HepG2 (cell line): ENCODE measurements around the gene NHERF2. TPM values are rescaled to one million over a fixed set of nuclear protein-coding genes. Genes with fewer than 3 reads are reported as not detected.

Experiments used
- KDM5B ChIP-seq: sonication (generic); formaldehyde crosslinking; IDR thresholded peaks from 2 replicates; pipeline ENCODE4 v1.4.0; 2020; ENCODE audit warnings: missing genetic modification reagents, mild to moderate bottlenecking, borderline replicate concordance
- SP1 ChIP-seq, 2 experiments: fragments of 450-650 bp in 1 of 2; sonication (generic) in 1 of 2; formaldehyde crosslinking in 1 of 2; IDR thresholded peaks; 2 replicates each; pipeline versions ENCODE4 v1.4.0 to v1.6.1; 2016 to 2020; ENCODE audit warnings: missing genetic modification reagents in 1 of 2
- ZFY ChIP-seq: sonication (generic); formaldehyde crosslinking; IDR thresholded peaks from 2 replicates; pipeline ENCODE4 v1.4.0; 2020; ENCODE audit warnings: missing genetic modification reagents
- polyA plus RNA-seq, 8 experiments: library from polyadenylated mRNA; depleted of rRNA in 3 of 8; stranded (reverse) in 7 of 8; unstranded in 1 of 8; fragments of >200 nt; fragmentation: Illumina TruSeq in 4 of 8; extraction: Trizol in 4 of 8; gene quantifications; 2 replicates each; pipeline versions ENCODE4 v1.2.1 to v1.2.3, GENCODE V29; 2011 to 2016; ENCODE audit warnings: low read depth in 4 of 8, missing spikeins in 1 of 8, mixed read lengths in 1 of 8; ENCODE audit not compliant: insufficient read depth in 1 of 8
- total RNA-seq, 5 experiments: library from RNA; depleted of rRNA; stranded (reverse); fragments of >200 nt; fragmentation: Illumina TruSeq; extraction: Trizol; gene quantifications; 2 replicates each; pipeline ENCODE4 v1.2.3, GENCODE V29; 2016; ENCODE audit warnings: low read depth in 1 of 5
- TF ChIP-seq, protein P1 (sequence below), 2 experiments: sonication (generic) in 1 of 2; formaldehyde crosslinking in 1 of 2; IDR thresholded peaks; 2 replicates each; pipeline versions ENCODE4 v1.4.0 to v1.6.1; 2018 to 2020; ENCODE audit warnings: missing genetic modification reagents in 2 of 2, borderline replicate concordance in 1 of 2, low read depth in 1 of 2, mild to moderate bottlenecking in 1 of 2, missing biosample characterization in 1 of 2
- TF ChIP-seq, protein P2 (sequence below): IDR thresholded peaks from 2 replicates; pipeline ENCODE4 v1.6.1; 2016; ENCODE audit warnings: control low read depth
- TF ChIP-seq, protein P3 (sequence below): sonication (generic); formaldehyde crosslinking; IDR thresholded peaks from 2 replicates; pipeline ENCODE4 v1.4.0; 2020; ENCODE audit warnings: missing genetic modification reagents

Gene NHERF2
- total and polyA plus RNA-seq, 2 of the 13 experiments (the other 11 are each of a cell fraction or from before 2014, with no cell fraction given): 23.7 to 39.3 TPM

DNA sequence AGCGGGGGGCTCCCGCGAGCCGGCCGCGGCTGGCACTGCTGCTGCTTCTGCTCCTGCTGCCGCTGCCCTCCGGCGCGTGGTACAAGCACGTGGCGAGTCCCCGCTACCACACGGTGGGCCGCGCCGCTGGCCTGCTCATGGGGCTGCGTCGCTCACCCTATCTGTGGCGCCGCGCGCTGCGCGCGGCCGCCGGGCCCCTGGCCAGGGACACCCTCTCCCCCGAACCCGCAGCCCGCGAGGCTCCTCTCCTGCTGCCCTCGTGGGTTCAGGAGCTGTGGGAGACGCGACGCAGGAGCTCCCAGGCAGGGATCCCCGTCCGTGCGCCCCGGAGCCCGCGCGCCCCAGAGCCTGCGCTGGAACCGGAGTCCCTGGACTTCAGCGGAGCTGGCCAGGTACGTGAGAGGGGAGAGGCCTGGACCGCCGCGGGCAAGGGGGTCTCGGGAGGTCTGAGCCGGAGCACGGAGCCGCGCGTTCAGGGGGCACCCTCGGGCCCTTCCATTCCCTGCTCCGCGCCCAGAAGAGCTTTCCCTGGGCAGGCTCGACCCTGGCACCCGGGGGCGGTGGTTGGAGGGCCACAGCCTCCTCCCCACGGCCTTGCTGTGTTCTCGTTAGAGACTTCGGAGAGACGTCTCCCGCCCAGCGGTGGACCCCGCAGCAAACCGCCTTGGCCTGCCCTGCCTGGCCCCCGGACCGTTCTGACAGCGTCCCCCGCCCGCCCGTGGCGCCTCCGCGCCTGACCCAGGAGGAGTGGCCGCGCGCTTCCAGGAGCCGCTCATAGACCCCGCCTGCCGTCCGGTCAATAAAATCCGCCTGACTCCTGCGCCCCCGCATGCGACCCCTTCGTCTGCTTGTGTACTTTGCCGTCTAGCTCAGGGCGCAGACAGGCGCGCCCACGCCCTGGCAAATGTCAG lies 6.5 kb upstream of the NHERF2 start (continued):
- TF ChIP-seq, protein P1, sequence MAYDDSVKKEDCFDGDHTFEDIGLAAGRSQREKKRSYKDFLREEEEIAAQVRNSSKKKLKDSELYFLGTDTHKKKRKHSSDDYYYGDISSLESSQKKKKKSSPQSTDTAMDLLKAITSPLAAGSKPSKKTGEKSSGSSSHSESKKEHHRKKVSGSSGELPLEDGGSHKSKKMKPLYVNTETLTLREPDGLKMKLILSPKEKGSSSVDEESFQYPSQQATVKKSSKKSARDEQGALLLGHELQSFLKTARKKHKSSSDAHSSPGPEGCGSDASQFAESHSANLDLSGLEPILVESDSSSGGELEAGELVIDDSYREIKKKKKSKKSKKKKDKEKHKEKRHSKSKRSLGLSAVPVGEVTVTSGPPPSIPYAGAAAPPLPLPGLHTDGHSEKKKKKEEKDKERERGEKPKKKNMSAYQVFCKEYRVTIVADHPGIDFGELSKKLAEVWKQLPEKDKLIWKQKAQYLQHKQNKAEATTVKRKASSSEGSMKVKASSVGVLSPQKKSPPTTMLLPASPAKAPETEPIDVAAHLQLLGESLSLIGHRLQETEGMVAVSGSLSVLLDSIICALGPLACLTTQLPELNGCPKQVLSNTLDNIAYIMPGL (CRISPR knock-in tag; IDR thresholded peaks at IDR 0.05; ENCODE audit: borderline replicate concordance in 1 of 2, low read depth in 1 of 2): 0 out of 4 replicates have a peak, but pooled peaks of 1 of the 2 experiments have one; percentile 22
- TF ChIP-seq, protein P2, sequence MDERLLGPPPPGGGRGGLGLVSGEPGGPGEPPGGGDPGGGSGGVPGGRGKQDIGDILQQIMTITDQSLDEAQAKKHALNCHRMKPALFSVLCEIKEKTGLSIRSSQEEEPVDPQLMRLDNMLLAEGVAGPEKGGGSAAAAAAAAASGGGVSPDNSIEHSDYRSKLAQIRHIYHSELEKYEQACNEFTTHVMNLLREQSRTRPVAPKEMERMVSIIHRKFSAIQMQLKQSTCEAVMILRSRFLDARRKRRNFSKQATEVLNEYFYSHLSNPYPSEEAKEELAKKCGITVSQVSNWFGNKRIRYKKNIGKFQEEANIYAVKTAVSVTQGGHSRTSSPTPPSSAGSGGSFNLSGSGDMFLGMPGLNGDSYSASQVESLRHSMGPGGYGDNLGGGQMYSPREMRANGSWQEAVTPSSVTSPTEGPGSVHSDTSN (CRISPR knock-in tag): no peak
- TF ChIP-seq KDM5B (CRISPR knock-in tag) (no peak), ZFY (CRISPR knock-in tag) (peak; percentile 28; the same call in 1 of the 2 replicates), SP1 (IDR thresholded peaks at IDR 0.05) (no peak), SP1 (CRISPR knock-in tag; IDR thresholded peaks at IDR 0.05) (no peak)
- TF ChIP-seq, protein P3, sequence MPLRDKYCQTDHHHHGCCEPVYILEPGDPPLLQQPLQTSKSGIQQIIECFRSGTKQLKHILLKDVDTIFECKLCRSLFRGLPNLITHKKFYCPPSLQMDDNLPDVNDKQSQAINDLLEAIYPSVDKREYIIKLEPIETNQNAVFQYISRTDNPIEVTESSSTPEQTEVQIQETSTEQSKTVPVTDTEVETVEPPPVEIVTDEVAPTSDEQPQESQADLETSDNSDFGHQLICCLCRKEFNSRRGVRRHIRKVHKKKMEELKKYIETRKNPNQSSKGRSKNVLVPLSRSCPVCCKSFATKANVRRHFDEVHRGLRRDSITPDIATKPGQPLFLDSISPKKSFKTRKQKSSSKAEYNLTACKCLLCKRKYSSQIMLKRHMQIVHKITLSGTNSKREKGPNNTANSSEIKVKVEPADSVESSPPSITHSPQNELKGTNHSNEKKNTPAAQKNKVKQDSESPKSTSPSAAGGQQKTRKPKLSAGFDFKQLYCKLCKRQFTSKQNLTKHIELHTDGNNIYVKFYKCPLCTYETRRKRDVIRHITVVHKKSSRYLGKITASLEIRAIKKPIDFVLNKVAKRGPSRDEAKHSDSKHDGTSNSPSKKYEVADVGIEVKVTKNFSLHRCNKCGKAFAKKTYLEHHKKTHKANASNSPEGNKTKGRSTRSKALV (CRISPR knock-in tag): peak; percentile 99
